ENCODE measurements around the gene AKAP9. TPM values are rescaled to one million over a fixed set of nuclear protein-coding genes. Genes with fewer than 3 reads are reported as not detected.

AKAP9 gene
- total RNA-seq, 4 donors from 2014 or later: 188 to 236 (median 192) TPM

DNA sequence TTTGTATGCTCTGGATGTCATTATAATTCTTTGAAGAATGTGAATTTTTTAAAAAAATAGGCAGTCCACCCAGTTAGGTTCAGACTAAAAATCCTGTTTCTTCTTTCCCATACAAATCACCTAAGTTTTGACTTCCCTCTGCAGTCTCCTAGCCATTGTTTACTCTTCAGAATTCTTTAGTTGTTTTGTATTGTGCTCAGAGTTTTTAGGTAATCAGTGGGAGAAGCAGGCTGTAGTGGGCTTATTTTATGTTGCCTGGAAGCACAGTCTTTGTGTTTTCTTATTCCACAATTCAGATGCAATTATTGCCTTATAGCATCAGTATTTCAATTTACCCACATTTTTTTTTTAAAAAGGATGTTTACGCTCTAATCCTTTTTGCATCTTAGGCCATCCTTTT, 94.9 kb downstream of the AKAP9 start:
- Histone ChIP-seq H3K27me3 (no peaks in the 10 kb centered on the region), H3K4me1 (no peaks in the 10 kb centered on the region), H3K36me3 (peaks cover 0 to 26% (median 0%) of the 10 kb centered on the region in 3 donors), H3K27ac (no peak overlapping the region), H3K9me3 (no peaks in the 10 kb centered on the region), H3K4me3 (no peak overlapping the region)
- no peak for DNase-seq
- TF ChIP-seq POLR2A (IDR thresholded peaks at IDR 0.05): no peak

DNA sequence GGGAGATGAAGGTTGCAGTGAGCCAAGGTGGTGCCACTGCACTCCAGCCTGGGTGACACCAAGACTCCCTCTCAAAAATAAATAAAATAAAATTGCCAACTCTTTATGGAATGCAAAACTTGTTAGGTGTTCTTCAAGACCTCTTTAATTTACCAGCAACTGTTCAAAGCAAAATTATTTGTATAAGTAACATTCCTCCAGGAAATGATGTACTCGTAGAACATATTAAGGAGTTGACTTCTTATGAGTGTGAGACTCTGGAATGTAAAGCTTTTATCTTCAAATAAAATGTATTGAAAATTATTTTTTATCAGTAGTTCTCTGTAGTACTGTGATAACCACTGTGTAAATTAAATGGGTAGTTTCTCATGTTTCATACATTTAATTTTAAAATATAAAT, 99.2 kb downstream of the AKAP9 start:
- Histone ChIP-seq H3K9me3 (no peaks in the 10 kb centered on the region), H3K36me3 (peaks cover 0 to 23% (median 0%) of the 10 kb centered on the region in 3 donors), H3K4me3 (no peak overlapping the region), H3K27ac (no peak overlapping the region), H3K27me3 (no peaks in the 10 kb centered on the region), H3K4me1 (no peaks in the 10 kb centered on the region)
- no peak for DNase-seq
- no peak for TF ChIP-seq POLR2A (IDR thresholded peaks at IDR 0.05)
- TF ChIP-seq, protein P1, sequence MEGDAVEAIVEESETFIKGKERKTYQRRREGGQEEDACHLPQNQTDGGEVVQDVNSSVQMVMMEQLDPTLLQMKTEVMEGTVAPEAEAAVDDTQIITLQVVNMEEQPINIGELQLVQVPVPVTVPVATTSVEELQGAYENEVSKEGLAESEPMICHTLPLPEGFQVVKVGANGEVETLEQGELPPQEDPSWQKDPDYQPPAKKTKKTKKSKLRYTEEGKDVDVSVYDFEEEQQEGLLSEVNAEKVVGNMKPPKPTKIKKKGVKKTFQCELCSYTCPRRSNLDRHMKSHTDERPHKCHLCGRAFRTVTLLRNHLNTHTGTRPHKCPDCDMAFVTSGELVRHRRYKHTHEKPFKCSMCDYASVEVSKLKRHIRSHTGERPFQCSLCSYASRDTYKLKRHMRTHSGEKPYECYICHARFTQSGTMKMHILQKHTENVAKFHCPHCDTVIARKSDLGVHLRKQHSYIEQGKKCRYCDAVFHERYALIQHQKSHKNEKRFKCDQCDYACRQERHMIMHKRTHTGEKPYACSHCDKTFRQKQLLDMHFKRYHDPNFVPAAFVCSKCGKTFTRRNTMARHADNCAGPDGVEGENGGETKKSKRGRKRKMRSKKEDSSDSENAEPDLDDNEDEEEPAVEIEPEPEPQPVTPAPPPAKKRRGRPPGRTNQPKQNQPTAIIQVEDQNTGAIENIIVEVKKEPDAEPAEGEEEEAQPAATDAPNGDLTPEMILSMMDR (IDR thresholded peaks at IDR 0.05): no peak

- Histone ChIP-seq H3K4me1 (no peaks in the 10 kb centered on the region), H3K27me3 (no peaks in the 10 kb centered on the region), H3K9me3 (no peaks in the 10 kb centered on the region), H3K27ac (peak overlapping the region in 2 of 4 donors; percentile 39 to 45), H3K4me3 (peak overlapping the region in 2 of 4 donors; percentile 35 to 37), H3K36me3 (peaks cover 0 to 44% (median 0%) of the 10 kb centered on the region in 3 donors)
- TF ChIP-seq, protein P1 (IDR thresholded peaks at IDR 0.05): no peak
- TF ChIP-seq POLR2A (IDR thresholded peaks at IDR 0.05): peak in 1 of 2 donors; percentile 24
- DNase-seq: peak in 1 of 3 donors; percentile 75
Measured at GRCh38 chr7:92042056-92042737, 101.5 kb downstream of the AKAP9 start.

GRCh38 chr7:92043098-92043497, 102.4 kb downstream of the AKAP9 start:
- TF ChIP-seq POLR2A (IDR thresholded peaks at IDR 0.05): no peak
- TF ChIP-seq, protein P1 (IDR thresholded peaks at IDR 0.05): no peak
- H3K9me3 ChIP-seq: no peaks in the 10 kb centered on the region
- peak overlapping the region in 1 of 4 donors; percentile 39 for H3K27ac ChIP-seq
- peak overlapping the region in 2 of 4 donors; percentile 35 to 37 for H3K4me3 ChIP-seq
- no peaks in the 10 kb centered on the region for H3K4me1 ChIP-seq
- no peak for DNase-seq
- H3K36me3 ChIP-seq: peaks cover 0 to 47% (median 0%) of the 10 kb centered on the region in 3 donors
- H3K27me3 ChIP-seq: no peaks in the 10 kb centered on the region

- Histone ChIP-seq H3K4me3 (peak overlapping the region in 2 of 4 donors; percentile 37 to 39), H3K27me3 (no peaks in the 10 kb centered on the region), H3K9me3 (no peaks in the 10 kb centered on the region), H3K27ac (peak overlapping the region in 1 of 4 donors; percentile 39), H3K4me1 (no peaks in the 10 kb centered on the region), H3K36me3 (peaks cover 0 to 52% (median 0%) of the 10 kb centered on the region in 3 donors)
- TF ChIP-seq, protein P1 (IDR thresholded peaks at IDR 0.05): no peak
- TF ChIP-seq POLR2A (IDR thresholded peaks at IDR 0.05): no peak
- no peak for DNase-seq
Measured at GRCh38 chr7:92043637-92044036, 103.0 kb downstream of the AKAP9 start.

DNA sequence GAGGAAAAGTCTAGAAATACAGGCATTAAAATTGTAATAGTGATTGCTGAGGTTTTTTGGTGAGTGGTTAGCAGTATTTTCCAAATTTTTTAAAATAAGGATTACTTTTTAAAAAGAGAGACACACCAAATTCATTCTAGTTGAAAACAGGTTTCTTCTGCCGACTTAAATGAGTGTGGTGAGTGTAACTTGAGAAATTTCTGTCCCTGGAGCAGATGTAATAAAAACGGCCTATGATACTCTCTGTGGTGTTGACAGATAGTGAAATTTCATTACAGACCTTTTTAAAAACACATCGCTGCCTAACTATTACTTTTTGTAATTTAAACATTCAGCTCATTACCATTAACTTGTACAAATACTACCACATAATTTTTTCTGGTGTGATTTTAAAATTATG, 103.5 kb downstream of the AKAP9 start:
- Histone ChIP-seq H3K4me3 (peak overlapping the region in 2 of 4 donors; percentile 37 to 39), H3K27me3 (no peaks in the 10 kb centered on the region), H3K36me3 (peaks cover 0 to 52% (median 0%) of the 10 kb centered on the region in 3 donors), H3K9me3 (no peaks in the 10 kb centered on the region), H3K4me1 (no peaks in the 10 kb centered on the region), H3K27ac (peak overlapping the region in 1 of 4 donors; percentile 39)
- TF ChIP-seq, protein P1 (IDR thresholded peaks at IDR 0.05): no peak
- TF ChIP-seq POLR2A (IDR thresholded peaks at IDR 0.05): no peak
- no peak for DNase-seq

Measured in Peyer's patch (tissue), 4 donors.